Activated CD4-positive, alpha-beta memory T cell treated with anti-CD3 and anti-CD28 coated beads for 36 hours (primary cell): ENCODE results near the gene CKLF. TPM values are rescaled to one million over a fixed set of nuclear protein-coding genes. Genes with fewer than 3 reads are reported as not detected.
A peak's percentile ranks its signal among the peaks of the same experiment; 100 is the strongest.
"Not testable (repeated sequence)": the region's sequence is repeated elsewhere in the genome, so short reads cannot be mapped to it uniquely, and the experiment has no call there.

ENCODE experiments used
- CTCF ChIA-PET: fragments of 350-600 bp; sonication (Branson Sonifier 250); formaldehyde crosslinking; loops from one replicate; lab custom pipeline; 2021; ENCODE audit warnings: antibody characterized with exemption, inconsistent platforms; lab: Charles Lee
- POLR2A ChIA-PET: fragments of 350-600 bp; sonication (Branson Sonifier 250); formaldehyde crosslinking; loops from one replicate; lab custom pipeline; 2021; ENCODE audit warnings: antibody characterized with exemption; lab: Charles Lee
- DNase-seq: peaks from one replicate; pipeline ENCODE4 v3.0.0-alpha.2; 2020
- H3K27ac Mint-ChIP-seq: one replicate; pipeline ENCODE4 v1.8.0; 2021; ENCODE audit warnings: mixed read lengths
- H3K27me3 Mint-ChIP-seq: one replicate; pipeline ENCODE4 v1.8.0; 2021; ENCODE audit warnings: mixed read lengths
- H3K36me3 Mint-ChIP-seq: one replicate; pipeline ENCODE4 v1.8.0; 2021; ENCODE audit warnings: mixed read lengths
- H3K4me1 Mint-ChIP-seq: one replicate; pipeline ENCODE4 v1.8.0; 2021; ENCODE audit warnings: low read depth, mixed read lengths
- H3K4me3 Mint-ChIP-seq: one replicate; pipeline ENCODE4 v1.8.0; 2021; ENCODE audit warnings: mild to moderate bottlenecking, mixed read lengths
- H3K9me3 Mint-ChIP-seq: one replicate; pipeline ENCODE4 v1.8.0; 2021; ENCODE audit warnings: mixed read lengths
- intact Hi-C: fragments of 100-400 bp; cut with micrococcal nuclease; formaldehyde crosslinking; loops from one replicate; pipeline ENCODE4 v1.15.1; 2023
- total RNA-seq, 2 experiments: library from RNA; stranded (reverse); gene quantifications; one replicate each; pipeline ENCODE4 v1.2.3, GENCODE V29; 2021

CKLF gene
- total RNA-seq, 2 experiments from 2014 or later: 167 to 173 TPM

- Mint-ChIP-seq H3K27ac (peak overlapping the region; percentile 98), H3K27me3 (no peaks in the 10 kb centered on the region), H3K4me3 (peak overlapping the region; percentile 97), H3K36me3 (peaks cover 5% of the 10 kb centered on the region), H3K4me1 (peaks cover 40% of the 10 kb centered on the region), H3K9me3 (peaks cover 9% of the 10 kb centered on the region)
- intact Hi-C loops: loop anchor here (1.0 to 2.0 kb wide), 6 partner anchors 13 to 195 kb away; partner anchors contain the start of gene CKLF
- ChIA-PET CTCF (interaction anchor here (0.7 to 4.3 kb wide), 14 partner anchors 11 to 278 kb away, joined by 3 to 37 read pairs (median 5); partner anchors contain the start of gene CKLF), POLR2A (interaction anchor here (0.6 to 2.8 kb wide), 6 partner anchors 13 to 78 kb away, joined by 3 to 15 read pairs (median 6); partner anchors contain the start of gene CKLF)
- DNase-seq: peak; percentile 89
Measured at GRCh38 chr16:66603537-66604375, 51.4 kb downstream of the CKLF start.

- Mint-ChIP-seq H3K27me3 (no peaks in the 10 kb centered on the region), H3K9me3 (peaks cover 9% of the 10 kb centered on the region), H3K36me3 (peaks cover 6% of the 10 kb centered on the region), H3K4me3 (peak within 1 kb of the TSS; percentile 97), H3K4me1 (peaks cover 38% of the 10 kb centered on the region), H3K27ac (peak within 1 kb of the TSS; percentile 98)
- intact Hi-C loops: loop anchor here (1.0 to 5.0 kb wide), 7 partner anchors 14 to 268 kb away; partner anchors contain the start of genes CKLF, CMTM4 and DYNC1LI2
- peak; percentile 80 for DNase-seq
- POLR2A ChIA-PET: interaction anchor here (1.2 to 2.8 kb wide), 5 partner anchors 14 to 56 kb away, joined by 4 to 15 read pairs (median 7); partner anchors contain the start of gene CKLF
- CTCF ChIA-PET: interaction anchor here (0.6 to 4.3 kb wide), 16 partner anchors 10 to 277 kb away, joined by 3 to 37 read pairs (median 5); partner anchors contain the start of gene CKLF
Measured at GRCh38 chr16:66604376-66605176, 52.2 kb downstream of the CKLF start, which contains the start of gene CMTM3. Gene CMTM3, plus strand, starts transcription at chr16:66604704. Its CDS starts 102 bp downstream, at chr16:66604806.

- intact Hi-C loops: loop anchor here (2.0 to 5.0 kb wide), 5 partner anchors 15 to 267 kb away; partner anchors contain the start of genes CMTM4 and DYNC1LI2
- peak; percentile 55 for DNase-seq
- ChIA-PET CTCF (interaction anchor here (0.6 to 4.3 kb wide), 8 partner anchors 15 to 126 kb away, joined by 3 to 37 read pairs (median 5); no protein-coding TSS in a partner anchor), POLR2A (interaction anchor here (2.8 kb wide), 1 partner anchor 41 kb away, joined by 15 read pairs; no protein-coding TSS in a partner anchor)
- peak overlapping the region; percentile 74 for H3K4me3 Mint-ChIP-seq
- peaks cover 14% of the 10 kb centered on the region for H3K36me3 Mint-ChIP-seq
- peaks cover 38% of the 10 kb centered on the region for H3K4me1 Mint-ChIP-seq
- peaks cover 9% of the 10 kb centered on the region for H3K9me3 Mint-ChIP-seq
- H3K27ac Mint-ChIP-seq: peak overlapping the region; percentile 83
- no peaks in the 10 kb centered on the region for H3K27me3 Mint-ChIP-seq
Measured at GRCh38 chr16:66605177-66605978, 53.0 kb downstream of the CKLF start.

- CTCF ChIA-PET: interaction anchor here (1.0 to 3.7 kb wide), 6 partner anchors 8 to 200 kb away, joined by 3 to 30 read pairs (median 14); no protein-coding TSS in a partner anchor
- intact Hi-C loops: loop anchor here (2.0 to 5.0 kb wide), 5 partner anchors 15 to 266 kb away; partner anchors contain the start of genes CMTM4 and DYNC1LI2
- Mint-ChIP-seq H3K9me3 (peaks cover 3% of the 10 kb centered on the region), H3K4me1 (peaks cover 38% of the 10 kb centered on the region), H3K27me3 (no peaks in the 10 kb centered on the region), H3K4me3 (peak overlapping the region; percentile 74), H3K36me3 (peaks cover 19% of the 10 kb centered on the region), H3K27ac (peak overlapping the region; percentile 83)
- peak; percentile 25 for DNase-seq
- POLR2A ChIA-PET: interaction anchor here (0.6 to 2.8 kb wide), 2 partner anchors 42 to 410 kb away, joined by 3 to 15 read pairs; no protein-coding TSS in a partner anchor
Measured at GRCh38 chr16:66605979-66606751, 53.8 kb downstream of the CKLF start.

- CTCF ChIA-PET: interaction anchor here (0.6 to 3.7 kb wide), 48 partner anchors 9 to 266 kb away, joined by 3 to 33 read pairs (median 4); partner anchors contain the start of genes CKLF, CMTM2, CMTM4 and DYNC1LI2
Measured at GRCh38 chr16:66608241-66609138, 56.1 kb downstream of the CKLF start.

GRCh38 chr16:66609139-66609510 lies 56.7 kb downstream of the CKLF start:
- CTCF ChIA-PET: interaction anchor here (0.6 to 3.7 kb wide), 43 partner anchors 8 to 266 kb away, joined by 3 to 33 read pairs (median 5); partner anchors contain the start of genes CKLF, CMTM2, CMTM4 and DYNC1LI2
- H3K9me3 Mint-ChIP-seq: no peaks in the 10 kb centered on the region
- H3K27ac Mint-ChIP-seq: no peak overlapping the region
- DNase-seq: no peak
- POLR2A ChIA-PET: interaction anchor here (0.8 to 1.4 kb wide), 2 partner anchors 87 kb away, joined by 3 read pairs; no protein-coding TSS in a partner anchor
- intact Hi-C loops: loop anchor here (2.0 to 5.0 kb wide), 4 partner anchors 42 to 263 kb away; partner anchors contain the start of genes CMTM4 and DYNC1LI2
- H3K4me3 Mint-ChIP-seq: no peak overlapping the region
- peaks cover 28% of the 10 kb centered on the region for H3K4me1 Mint-ChIP-seq
- no peaks in the 10 kb centered on the region for H3K27me3 Mint-ChIP-seq
- peaks cover 30% of the 10 kb centered on the region for H3K36me3 Mint-ChIP-seq

More at GRCh38 chr16:66608241-66609138, 56.1 kb downstream of the CKLF start:
- intact Hi-C loops: loop anchor here (2.0 to 5.0 kb wide), 4 partner anchors 42 to 264 kb away; partner anchors contain the start of genes CMTM4 and DYNC1LI2
- peak overlapping the region; percentile 62 for H3K27ac Mint-ChIP-seq
- POLR2A ChIA-PET: interaction anchor here (0.8 to 1.4 kb wide), 3 partner anchors 45 to 87 kb away, joined by 3 read pairs; no protein-coding TSS in a partner anchor
- H3K4me1 Mint-ChIP-seq: peaks cover 34% of the 10 kb centered on the region
- H3K4me3 Mint-ChIP-seq: no peak overlapping the region
- DNase-seq: peak; percentile 89
- H3K27me3 Mint-ChIP-seq: no peaks in the 10 kb centered on the region
- H3K36me3 Mint-ChIP-seq: peaks cover 30% of the 10 kb centered on the region
- H3K9me3 Mint-ChIP-seq: no peaks in the 10 kb centered on the region

- Mint-ChIP-seq H3K36me3 (peaks cover 30% of the 10 kb centered on the region), H3K27me3 (no peaks in the 10 kb centered on the region), H3K4me1 (peaks cover 28% of the 10 kb centered on the region), H3K4me3 (no peak overlapping the region), H3K27ac (no peak overlapping the region), H3K9me3 (no peaks in the 10 kb centered on the region)
- CTCF ChIA-PET: interaction anchor here (0.6 to 2.3 kb wide), 4 partner anchors 24 to 258 kb away, joined by 3 to 10 read pairs (median 3); partner anchors contain the start of gene DYNC1LI2
- intact Hi-C loops: no loop called here
- DNase-seq: no peak
- POLR2A ChIA-PET: interaction anchor here (0.7 kb wide), 1 partner anchor 257 kb away, joined by 3 read pairs; no protein-coding TSS in a partner anchor
Measured at GRCh38 chr16:66610111-66610820, 57.9 kb downstream of the CKLF start.

GRCh38 chr16:66611911-66612310 lies 59.5 kb downstream of the CKLF start:
- CTCF ChIA-PET: interaction anchor here (0.6 to 1.3 kb wide), 4 partner anchors 39 to 256 kb away, joined by 3 to 5 read pairs (median 4); no protein-coding TSS in a partner anchor
- H3K36me3 Mint-ChIP-seq: peaks cover 27% of the 10 kb centered on the region
- H3K27ac Mint-ChIP-seq, H3K9me3 Mint-ChIP-seq, H3K27me3 Mint-ChIP-seq, intact Hi-C loops, H3K4me3 Mint-ChIP-seq, POLR2A ChIA-PET, DNase-seq: not testable (repeated sequence)
- peaks cover 22% of the 10 kb centered on the region for H3K4me1 Mint-ChIP-seq
